Cardiac fibroblast (primary cell): ENCODE results near the gene CPNE8.

ENCODE experiments used
- DNase-seq, 2 donors: peaks; one replicate each; pipeline versions ENCODE4 v3.0.0 to v3.0.0-alpha.2; 2010; ENCODE audit warnings: low read depth in 2 of 2
- H3K4me3 ChIP-seq, 2 donors: replicated peaks in 1 of 2; 1 replicate in 1 of 2; 2 replicates in 1 of 2; pipeline ENCODE4 v1.5.1; 2011; ENCODE audit warnings: low read depth in 2 of 2, low read length in 2 of 2, mild to moderate bottlenecking in 2 of 2, moderate library complexity in 1 of 2
- TF ChIP-seq, protein P1 (sequence below): IDR thresholded peaks from one replicate; pipeline ENCODE4 v1.5.1; 2011; ENCODE audit warnings: low read depth, mild to moderate bottlenecking, low read length, inconsistent platforms

The CPNE8 gene

DNA sequence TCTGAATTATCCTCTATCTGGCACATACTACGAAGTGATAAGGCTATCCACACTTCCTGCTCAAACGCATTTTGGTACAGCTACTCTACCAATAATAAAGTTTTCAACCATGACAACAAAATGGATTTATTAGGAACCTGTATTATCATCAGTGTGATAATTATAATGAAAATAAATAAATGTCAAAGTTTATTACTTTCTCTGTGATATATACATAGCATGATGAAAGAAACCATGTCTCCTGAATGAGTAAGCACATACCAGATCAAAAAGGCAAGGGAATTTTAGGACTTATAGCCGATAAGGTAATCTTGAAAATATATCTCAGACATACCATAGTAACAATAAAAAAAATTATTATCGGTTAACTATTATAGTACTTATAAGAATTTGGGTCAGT, 61.1 kb downstream of the CPNE8 start:
- TF ChIP-seq, protein P1, sequence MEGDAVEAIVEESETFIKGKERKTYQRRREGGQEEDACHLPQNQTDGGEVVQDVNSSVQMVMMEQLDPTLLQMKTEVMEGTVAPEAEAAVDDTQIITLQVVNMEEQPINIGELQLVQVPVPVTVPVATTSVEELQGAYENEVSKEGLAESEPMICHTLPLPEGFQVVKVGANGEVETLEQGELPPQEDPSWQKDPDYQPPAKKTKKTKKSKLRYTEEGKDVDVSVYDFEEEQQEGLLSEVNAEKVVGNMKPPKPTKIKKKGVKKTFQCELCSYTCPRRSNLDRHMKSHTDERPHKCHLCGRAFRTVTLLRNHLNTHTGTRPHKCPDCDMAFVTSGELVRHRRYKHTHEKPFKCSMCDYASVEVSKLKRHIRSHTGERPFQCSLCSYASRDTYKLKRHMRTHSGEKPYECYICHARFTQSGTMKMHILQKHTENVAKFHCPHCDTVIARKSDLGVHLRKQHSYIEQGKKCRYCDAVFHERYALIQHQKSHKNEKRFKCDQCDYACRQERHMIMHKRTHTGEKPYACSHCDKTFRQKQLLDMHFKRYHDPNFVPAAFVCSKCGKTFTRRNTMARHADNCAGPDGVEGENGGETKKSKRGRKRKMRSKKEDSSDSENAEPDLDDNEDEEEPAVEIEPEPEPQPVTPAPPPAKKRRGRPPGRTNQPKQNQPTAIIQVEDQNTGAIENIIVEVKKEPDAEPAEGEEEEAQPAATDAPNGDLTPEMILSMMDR: no peak
- DNase-seq: no peak

DNA sequence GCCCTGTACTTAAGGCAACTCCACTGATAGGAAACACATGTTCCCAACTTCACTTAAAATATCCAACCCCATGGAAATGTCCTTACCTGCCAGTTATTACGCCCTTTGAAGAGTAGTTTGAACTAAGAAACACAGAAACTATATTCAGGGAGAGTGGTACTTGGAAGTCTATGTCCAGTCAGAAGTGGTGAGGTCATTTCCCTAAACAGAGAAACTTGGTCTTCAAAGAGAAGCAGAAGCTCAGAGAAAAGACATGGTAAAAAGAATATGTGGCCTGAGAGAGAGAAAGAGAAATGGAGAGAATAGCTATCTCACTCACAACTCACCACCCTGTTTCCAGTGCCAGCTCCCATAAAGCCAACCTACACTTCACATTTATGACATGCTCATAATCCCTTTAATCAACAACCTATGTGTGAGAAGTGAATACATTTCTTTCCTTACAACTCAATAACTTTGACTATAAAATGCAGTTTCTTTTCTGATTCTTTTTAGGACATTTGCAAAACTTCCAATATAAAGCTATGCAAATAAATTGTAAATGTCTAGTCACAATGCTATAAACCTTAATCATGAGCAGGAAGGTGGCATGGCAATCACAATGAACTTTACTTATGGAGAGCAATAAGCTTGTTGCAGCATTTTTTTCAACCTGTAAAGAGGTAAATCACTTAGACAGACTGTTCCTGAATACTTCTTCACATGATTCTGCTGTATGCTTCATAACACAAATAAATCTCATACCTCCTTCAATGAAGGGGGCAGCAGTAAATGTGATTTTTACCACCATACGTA, 67.1 kb downstream of the CPNE8 start:
- no peak for DNase-seq
- TF ChIP-seq, protein P1: no peak
- no peak overlapping the region for H3K4me3 ChIP-seq

More for the DNA sequence above, 61.1 kb downstream of the CPNE8 start:
- H3K4me3 ChIP-seq: no peak overlapping the region

DNA sequence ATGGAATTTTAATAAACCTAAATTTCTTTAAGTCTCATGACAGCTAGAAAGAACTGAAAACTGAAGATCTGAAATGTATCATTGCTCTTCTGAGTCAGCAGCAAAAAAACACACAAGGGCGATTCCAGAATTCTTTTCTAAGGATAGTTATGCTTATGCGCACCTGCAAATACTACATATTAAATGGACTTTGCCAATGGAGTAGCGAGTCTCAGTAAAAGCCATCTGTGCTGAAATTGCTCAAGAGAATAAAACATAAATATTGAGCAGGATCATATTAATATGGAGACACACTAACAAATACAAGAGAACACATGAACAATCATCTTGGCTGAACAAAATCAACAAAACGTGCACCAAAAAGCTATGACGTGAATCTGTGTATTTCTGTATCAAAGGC, 73.7 kb downstream of the CPNE8 start:
- no peak overlapping the region for H3K4me3 ChIP-seq
- TF ChIP-seq, protein P1: no peak
- DNase-seq: no peak

DNA sequence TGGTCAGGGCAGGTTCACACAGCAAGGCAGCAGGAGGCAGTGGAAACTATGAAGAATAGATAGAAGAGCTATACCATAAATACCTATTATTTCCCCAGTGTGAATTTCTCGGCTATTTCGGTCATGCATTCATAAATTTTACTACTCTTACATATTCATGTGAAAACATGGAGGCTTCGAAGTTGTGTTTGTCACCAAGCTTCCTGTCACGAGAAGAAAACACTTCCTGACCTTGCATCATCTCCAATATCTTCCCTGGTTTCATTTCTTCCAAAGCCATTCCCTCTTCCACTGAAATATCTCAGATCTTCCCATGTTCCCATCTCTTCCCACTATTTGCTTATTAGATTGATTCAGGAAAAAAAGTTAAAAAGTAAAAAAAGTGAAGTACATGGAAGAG, 80.4 kb downstream of the CPNE8 start:
- H3K4me3 ChIP-seq: no peak overlapping the region
- TF ChIP-seq, protein P1: no peak
- DNase-seq: no peak

DNA sequence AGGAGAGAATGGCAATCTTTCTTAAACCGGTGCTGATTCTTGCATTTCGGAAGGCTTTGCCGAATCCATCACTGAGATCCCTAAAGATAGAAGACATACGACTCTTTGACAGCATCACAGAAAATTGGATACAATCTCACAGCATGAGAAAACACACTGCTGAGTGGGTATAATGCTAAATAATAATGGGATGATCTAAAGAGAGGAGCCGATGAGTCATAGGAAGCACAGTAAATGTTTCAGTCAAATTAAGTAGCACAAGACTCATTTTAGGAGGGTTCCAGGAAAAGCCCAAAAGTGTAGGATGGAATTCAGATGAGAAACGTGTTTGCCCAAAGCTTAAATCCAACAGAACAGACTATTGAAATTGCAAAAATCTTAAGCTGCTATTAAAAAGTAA, 81.7 kb downstream of the CPNE8 start:
- TF ChIP-seq, protein P1: no peak
- H3K4me3 ChIP-seq: no peak overlapping the region
- DNase-seq: peak; percentile 6 to 46

DNA sequence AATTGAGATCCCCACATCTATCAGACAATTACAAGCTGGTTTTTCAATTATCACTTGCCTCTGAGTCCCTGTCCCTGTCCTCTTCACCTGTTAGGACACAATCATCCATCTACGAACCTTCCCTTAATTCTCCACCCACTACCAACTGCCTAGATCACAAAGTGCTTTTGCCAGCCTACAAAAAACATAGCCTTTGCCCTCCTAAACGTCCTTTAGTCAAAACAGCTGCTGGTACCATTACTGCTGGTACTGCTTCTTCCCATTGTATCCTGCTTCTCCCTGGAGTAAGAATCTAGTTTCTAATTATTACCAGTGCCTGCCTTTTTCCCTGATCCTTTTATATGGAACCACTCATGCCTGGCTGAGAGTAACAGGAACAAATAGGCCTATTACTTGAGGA, 82.1 kb downstream of the CPNE8 start:
- H3K4me3 ChIP-seq: no peak overlapping the region

More for the DNA sequence above, 82.1 kb downstream of the CPNE8 start:
- TF ChIP-seq, protein P1: no peak
- no peak for DNase-seq
